H1 (cell line): ENCODE measurements around the gene DIS3. TPM values are rescaled to one million over a fixed set of nuclear protein-coding genes. Genes with fewer than 3 reads are reported as not detected.
A peak's percentile ranks its signal among the peaks of the same experiment; 100 is the strongest.

Experiments
- BACH1 ChIP-seq: IDR thresholded peaks from 2 replicates; pipeline ENCODE4 v1.6.1; 2012; ENCODE audit warnings: low read length, improper control_type of control experiment
- BCL11A ChIP-seq, 2 experiments: IDR thresholded peaks; one replicate each; pipeline ENCODE4 v1.6.1; 2011; ENCODE audit warnings: low read depth in 2 of 2, low read length in 2 of 2, mild to moderate bottlenecking in 2 of 2
- CHD2 ChIP-seq: IDR thresholded peaks from 2 replicates; pipeline ENCODE4 v1.6.1; 2012; ENCODE audit warnings: low read length, improper control_type of control experiment
- EGR1 ChIP-seq: IDR thresholded peaks from 2 replicates; pipeline ENCODE4 v1.6.1; 2011; ENCODE audit warnings: low read depth, low read length, borderline replicate concordance
- EP300 ChIP-seq, 2 experiments: IDR thresholded peaks; 1 replicate in 1 of 2; 2 replicates in 1 of 2; pipeline ENCODE4 v1.6.1; 2011 to 2012; ENCODE audit warnings: low read depth in 2 of 2, low read length in 2 of 2, mild to moderate bottlenecking in 2 of 2, borderline replicate concordance in 1 of 2, inconsistent platforms in 1 of 2, moderate library complexity in 1 of 2
- FOSL1 ChIP-seq: IDR thresholded peaks from 2 replicates; pipeline ENCODE4 v1.6.1; 2011; ENCODE audit warnings: mild to moderate bottlenecking, low read depth, low read length, moderate library complexity; ENCODE audit not compliant: insufficient read depth
- JUND ChIP-seq: IDR thresholded peaks from 2 replicates; pipeline ENCODE4 v1.6.1; 2011; ENCODE audit warnings: mild to moderate bottlenecking, improper control_type of control experiment, low read length
- KDM5A ChIP-seq: fragments of 200-600 bp; IDR thresholded peaks from 2 replicates; pipeline ENCODE4 v1.7.1; 2012; ENCODE audit warnings: mild to moderate bottlenecking, low read length, inconsistent platforms, mixed read lengths
- POLR2AphosphoS5 ChIP-seq: IDR thresholded peaks from 2 replicates; pipeline ENCODE4 v1.6.1; 2011; ENCODE audit warnings: low read depth, low read length
- SIRT6 ChIP-seq: IDR thresholded peaks from one replicate; pipeline ENCODE4 v1.7.1; 2012; ENCODE audit warnings: low read length, inconsistent platforms
- SIX5 ChIP-seq: IDR thresholded peaks from 2 replicates; pipeline ENCODE4 v1.6.1; 2011; ENCODE audit warnings: mild to moderate bottlenecking, low read depth, low read length
- SP1 ChIP-seq: IDR thresholded peaks from 2 replicates; pipeline ENCODE4 v1.6.1; 2011; ENCODE audit warnings: low read depth, low read length
- SP2 ChIP-seq: IDR thresholded peaks from 2 replicates; pipeline ENCODE4 v1.6.1; 2012; ENCODE audit warnings: mild to moderate bottlenecking, low read length, inconsistent platforms
- SRF ChIP-seq: IDR thresholded peaks from 2 replicates; pipeline ENCODE4 v1.6.1; 2011; ENCODE audit warnings: mild to moderate bottlenecking, low read depth, low read length, moderate library complexity
- SUZ12 ChIP-seq: fragments of 200-600 bp; sonication (generic); IDR thresholded peaks from 2 replicates; pipeline ENCODE4 v1.6.1; 2012; ENCODE audit warnings: mild to moderate bottlenecking, inconsistent platforms, low read length, moderate library complexity, mixed read lengths
- TAF1 ChIP-seq: IDR thresholded peaks from 2 replicates; pipeline ENCODE4 v1.6.1; 2011; ENCODE audit warnings: mild to moderate bottlenecking, low read depth, low read length
- TEAD4 ChIP-seq: IDR thresholded peaks from 2 replicates; pipeline ENCODE4 v1.6.1; 2012; ENCODE audit warnings: low read depth, low read length, inconsistent platforms, mixed read lengths
- YY1 ChIP-seq: IDR thresholded peaks from 2 replicates; pipeline ENCODE4 v1.6.1; 2011; ENCODE audit warnings: low read depth, mild to moderate bottlenecking, low read length
- polyA plus RNA-seq, 7 experiments: library from polyadenylated mRNA; depleted of rRNA in 3 of 7; stranded (reverse) in 5 of 7; unstranded in 2 of 7; fragments of >200 nt in 5 of 7; fragments of 200-250 nt in 2 of 7; gene quantifications; 1 replicate in 5 of 7; 2 replicates in 1 of 7; 4 replicates in 1 of 7; pipeline versions ENCODE4 v1.2.1 to v1.2.3, GENCODE V29; 2011 to 2013; ENCODE audit warnings: missing spikeins in 2 of 7, mixed read lengths in 2 of 7
- total RNA-seq: library from RNA; stranded (reverse); fragmentation: NEBNext Ultra II Directional; extraction: Animal tissue kit (Norgen Biotek cat#: 25700); gene quantifications from 2 replicates; pipeline ENCODE4 v1.2.1, GENCODE V29; 2021
- TF ChIP-seq, protein P1 (sequence below): IDR thresholded peaks from 2 replicates; pipeline ENCODE4 v1.6.1; 2012; ENCODE audit warnings: inconsistent platforms
- TF ChIP-seq, protein P2 (sequence below): IDR thresholded peaks from 2 replicates; pipeline ENCODE4 v1.6.1; 2011; ENCODE audit warnings: low read length, improper control_type of control experiment
- TF ChIP-seq, protein P3 (sequence below): IDR thresholded peaks from 2 replicates; pipeline ENCODE4 v1.6.1; 2012; ENCODE audit warnings: low read length, inconsistent platforms

The DIS3 gene
- total and polyA plus RNA-seq, 2 of the 8 experiments (the other 6 are each of a cell fraction or from before 2014, with no cell fraction given): 10.8 to 39.9 TPM

DNA sequence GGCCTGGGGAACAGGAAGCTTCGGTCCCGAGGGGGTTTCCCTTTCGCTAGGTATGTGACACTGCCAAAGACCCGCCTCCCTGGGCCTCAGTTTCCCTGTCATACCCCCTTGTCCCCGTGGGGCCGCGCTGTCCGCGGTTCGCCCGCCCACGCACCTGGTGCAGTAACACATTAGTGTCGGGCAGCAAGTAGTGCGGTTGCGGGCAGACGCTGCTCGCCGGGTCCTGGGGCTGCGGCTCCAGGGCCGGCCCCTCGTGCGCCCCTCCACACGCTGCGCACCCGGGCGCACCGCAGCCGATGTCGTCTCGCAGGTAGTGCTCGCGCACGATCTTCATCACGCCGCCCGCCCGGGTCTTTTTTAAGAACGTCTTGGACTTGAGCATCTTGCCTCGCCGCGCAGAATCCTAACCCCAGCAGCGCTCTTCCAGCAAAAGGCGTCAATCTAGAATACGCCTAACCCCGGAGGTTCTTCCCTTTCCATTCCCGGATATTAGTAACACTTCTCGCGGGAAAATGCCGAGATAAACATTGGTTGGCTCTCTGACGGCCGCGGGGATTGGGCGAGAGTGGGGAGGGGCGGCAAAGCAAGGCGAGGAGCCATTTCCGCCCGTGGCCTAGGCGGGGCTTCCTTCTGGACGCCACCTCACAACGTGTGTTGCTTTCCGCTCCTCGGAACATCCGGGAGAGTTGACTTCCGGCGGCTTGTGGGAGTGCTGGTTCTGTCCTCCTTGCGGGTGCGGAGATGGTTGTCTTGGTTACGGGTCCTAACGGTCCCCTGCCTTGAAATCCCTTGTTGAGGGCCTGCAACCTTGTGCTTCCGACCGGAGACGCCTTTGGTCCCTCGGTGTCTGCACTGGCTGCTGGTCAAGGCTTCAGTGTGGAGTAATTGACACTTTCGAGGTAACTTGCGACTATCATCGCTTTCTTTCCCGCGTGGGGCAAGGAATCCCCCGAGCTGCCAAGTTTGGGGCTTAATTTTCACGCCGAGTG, at the start of gene DIS3, which contains the start of gene PIBF1 (continued):
- TF ChIP-seq SIRT6 (no peak), TAF1 (peak; percentile 82), EP300 (IDR thresholded peaks at IDR 0.05; ENCODE audit: borderline replicate concordance in 1 of 2, low read depth in 2 of 2, low read length in 2 of 2) (no peak), POLR2AphosphoS5 (peak; percentile 38; the same call in 1 of the 2 replicates), JUND (no peak), CHD2 (peak; percentile 86), SP2 (no peak), BACH1 (no peak; the same call in 1 of the 2 replicates), SP1 (0 out of 2 replicates have a peak, but pooled peaks have one; percentile 16), KDM5A (0 out of 2 replicates have a peak, but pooled peaks have one; percentile 44), TEAD4 (no peak), SUZ12 (no peak), YY1 (no peak), EGR1 (peak; percentile 90; the same call in 1 of the 2 replicates), SIX5 (no peak), SRF (no peak), FOSL1 (no peak), BCL11A (IDR thresholded peaks at IDR 0.05; ENCODE audit: low read depth in 2 of 2, low read length in 2 of 2) (no peak)
- TF ChIP-seq, protein P1, sequence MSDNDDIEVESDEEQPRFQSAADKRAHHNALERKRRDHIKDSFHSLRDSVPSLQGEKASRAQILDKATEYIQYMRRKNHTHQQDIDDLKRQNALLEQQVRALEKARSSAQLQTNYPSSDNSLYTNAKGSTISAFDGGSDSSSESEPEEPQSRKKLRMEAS: peak; percentile 84
- TF ChIP-seq, protein P2, sequence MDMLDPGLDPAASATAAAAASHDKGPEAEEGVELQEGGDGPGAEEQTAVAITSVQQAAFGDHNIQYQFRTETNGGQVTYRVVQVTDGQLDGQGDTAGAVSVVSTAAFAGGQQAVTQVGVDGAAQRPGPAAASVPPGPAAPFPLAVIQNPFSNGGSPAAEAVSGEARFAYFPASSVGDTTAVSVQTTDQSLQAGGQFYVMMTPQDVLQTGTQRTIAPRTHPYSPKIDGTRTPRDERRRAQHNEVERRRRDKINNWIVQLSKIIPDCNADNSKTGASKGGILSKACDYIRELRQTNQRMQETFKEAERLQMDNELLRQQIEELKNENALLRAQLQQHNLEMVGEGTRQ: no peak
- TF ChIP-seq, protein P3, sequence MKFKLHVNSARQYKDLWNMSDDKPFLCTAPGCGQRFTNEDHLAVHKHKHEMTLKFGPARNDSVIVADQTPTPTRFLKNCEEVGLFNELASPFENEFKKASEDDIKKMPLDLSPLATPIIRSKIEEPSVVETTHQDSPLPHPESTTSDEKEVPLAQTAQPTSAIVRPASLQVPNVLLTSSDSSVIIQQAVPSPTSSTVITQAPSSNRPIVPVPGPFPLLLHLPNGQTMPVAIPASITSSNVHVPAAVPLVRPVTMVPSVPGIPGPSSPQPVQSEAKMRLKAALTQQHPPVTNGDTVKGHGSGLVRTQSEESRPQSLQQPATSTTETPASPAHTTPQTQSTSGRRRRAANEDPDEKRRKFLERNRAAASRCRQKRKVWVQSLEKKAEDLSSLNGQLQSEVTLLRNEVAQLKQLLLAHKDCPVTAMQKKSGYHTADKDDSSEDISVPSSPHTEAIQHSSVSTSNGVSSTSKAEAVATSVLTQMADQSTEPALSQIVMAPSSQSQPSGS: no peak
